ENCODE measurements around the gene STK33.

Gene STK33

GRCh38 chr11:8408151-8408941, 185.7 kb downstream of the STK33 start:
- DNase-seq = no peak

- DNase-seq = no peak
These were observed 190.7 kb downstream of the STK33 start for GRCh38 chr11:8403310-8403709.

GRCh38 chr11:8392886-8393285, 201.1 kb downstream of the STK33 start:
- DNase-seq = no peak

- no peak for DNase-seq
These were observed 201.9 kb downstream of the STK33 start for GRCh38 chr11:8392166-8392565.

GRCh38 chr11:8390851-8391612, 203.0 kb downstream of the STK33 start:
- DNase-seq = no peak

GRCh38 chr11:8389029-8389996, 204.7 kb downstream of the STK33 start:
- DNase-seq = no peak

- no peak for DNase-seq
These were observed 206.3 kb downstream of the STK33 start for GRCh38 chr11:8387693-8388092.

GRCh38 chr11:8387141-8387540, 206.9 kb downstream of the STK33 start:
- no peak for DNase-seq

GRCh38 chr11:8386134-8386864, 207.7 kb downstream of the STK33 start:
- no peak for DNase-seq

GRCh38 chr11:8384199-8384821, 209.7 kb downstream of the STK33 start:
- DNase-seq = peak in 2 of 3 donors; percentile 50 to 77

- no peak for DNase-seq
These were observed 210.4 kb downstream of the STK33 start for GRCh38 chr11:8383627-8384026.

GRCh38 chr11:8383227-8383626, 210.8 kb downstream of the STK33 start:
- no peak for DNase-seq

- DNase-seq = peak in 1 of 3 donors; percentile 22
These were observed 211.5 kb downstream of the STK33 start for GRCh38 chr11:8382436-8383053.

GRCh38 chr11:8381871-8382396, 212.1 kb downstream of the STK33 start:
- no peak for DNase-seq

- no peak for DNase-seq
These were observed 212.7 kb downstream of the STK33 start for GRCh38 chr11:8381343-8381742.

- DNase-seq = no peak
These were observed 218.1 kb downstream of the STK33 start for GRCh38 chr11:8375932-8376331.

GRCh38 chr11:8375460-8375859, 218.6 kb downstream of the STK33 start:
- DNase-seq = peak; percentile 23 to 39 (median 27)

- no peak for DNase-seq
These were observed 219.3 kb downstream of the STK33 start for GRCh38 chr11:8374716-8375115.

GRCh38 chr11:8373519-8374432, 220.3 kb downstream of the STK33 start:
- DNase-seq = no peak

All from suppressor macrophage treated with lipopolysaccharide for 1 hour (primary cell).